ENCODE results near the gene SHH. TPM values are rescaled to one million over a fixed set of nuclear protein-coding genes. Genes with fewer than 3 reads are reported as not detected.

The SHH gene
- total and polyA plus RNA-seq, 2 donors (not counting 3 experiments of a cell fraction or from before 2014, with no cell fraction given) = not detected

DNA sequence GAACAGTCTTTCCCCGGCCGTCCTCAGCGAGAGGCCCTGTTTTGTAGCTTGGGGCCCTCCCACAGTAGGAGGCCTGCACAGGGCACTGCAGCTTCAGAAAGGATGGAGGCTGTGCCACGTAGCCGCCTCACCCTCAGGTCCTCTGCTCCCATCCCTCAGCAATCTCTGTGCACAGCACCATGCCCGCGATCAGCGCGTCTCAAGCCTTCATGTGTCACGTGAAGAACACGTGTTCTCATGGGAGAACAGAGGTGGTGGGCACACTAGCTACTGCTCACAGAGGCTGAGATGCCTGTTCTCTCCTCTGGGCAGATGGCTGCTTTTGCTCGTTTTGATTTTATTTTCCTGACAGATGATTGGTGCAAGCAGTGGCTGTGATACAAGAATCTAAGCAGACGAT is 8.5 kb upstream of the SHH start:
- POLR2A ChIA-PET = no interaction called here

More for the DNA sequence above, 8.5 kb upstream of the SHH start:
- intact Hi-C loops (cut with micrococcal nuclease) (no loop called here), dilution Hi-C loops (cut with MboI; ENCODE audit: extremely low pct_ligation_motif_present, low sequenced_read_pairs) (no loop called here)
- Histone ChIP-seq H3K4me3 (replicated peaks in 1 of 3; ENCODE audit: insufficient read depth in 1 of 3, low read depth in 1 of 3, low read length in 3 of 3) (no peak overlapping the region), H3K9me3 (replicated peaks; ENCODE audit: control insufficient read depth, insufficient read depth, low read length) (no peaks in the 10 kb centered on the region), H3K9ac (replicated peaks; ENCODE audit: extremely low read depth, insufficient read depth, low read length) (no peak overlapping the region), H3K4me1 (ENCODE audit: control insufficient read depth, extremely low read depth, insufficient read depth, low read length) (no peaks in the 10 kb centered on the region), H3K9me1 (replicated peaks; ENCODE audit: control insufficient read depth, extremely low read depth, insufficient read depth, low read length) (no peaks in the 10 kb centered on the region), H3K36me3 (ENCODE audit: control insufficient read depth in 2 of 2, extremely low read depth in 1 of 2, insufficient read depth in 2 of 2, low read length in 2 of 2) (no peaks in the 10 kb centered on the region), H3K4me2 (ENCODE audit: insufficient read depth, low read length) (no peak overlapping the region), H2AFZ (ENCODE audit: low read depth, low read length) (no peak overlapping the region), H3K27me3 (ENCODE audit: control insufficient read depth in 2 of 2, insufficient read depth in 2 of 2, low read length in 2 of 2) (peaks cover 0 to 2% of the 10 kb centered on the region in 2 experiments), H3K79me2 (ENCODE audit: control insufficient read depth, insufficient read depth, low read length) (no peaks in the 10 kb centered on the region), H3K27ac (ENCODE audit: insufficient read depth, low read depth, low read length) (no peak overlapping the region), H4K20me1 (replicated peaks; ENCODE audit: control insufficient read depth, extremely low read depth, insufficient read depth, low read length) (no peaks in the 10 kb centered on the region)
- DNase-seq (ENCODE audit: low read depth, low spot score) (no peak), FAIRE-seq (no peak)
- TF ChIP-seq FOS (IDR thresholded peaks at IDR 0.05; ENCODE audit: borderline replicate concordance, insufficient read depth, low read length) (no peak), CTCF (IDR thresholded peaks at IDR 0.05; ENCODE audit: extremely low read depth in 1 of 2, insufficient read depth in 1 of 2, low read depth in 1 of 2, low read length in 2 of 2) (no peak), JUN (IDR thresholded peaks at IDR 0.05; ENCODE audit: borderline replicate concordance, insufficient read depth, insufficient read length, low read depth) (no peak), POLR2A (IDR thresholded peaks at IDR 0.05; ENCODE audit: low read depth, low read length) (no peak), MYC (IDR thresholded peaks at IDR 0.05; ENCODE audit: low read depth, low read length) (no peak), POLR2AphosphoS5 (IDR thresholded peaks at IDR 0.05; ENCODE audit: insufficient read depth, low read depth, low read length) (no peak), GATA2 (IDR thresholded peaks at IDR 0.05; ENCODE audit: insufficient read depth, insufficient read length, low read depth, low read length) (no peak), EZH2 (IDR thresholded peaks at IDR 0.05; ENCODE audit: borderline replicate concordance, low read depth, low read length, severe bottlenecking) (no peak)
- TF ChIP-seq, protein P1, sequence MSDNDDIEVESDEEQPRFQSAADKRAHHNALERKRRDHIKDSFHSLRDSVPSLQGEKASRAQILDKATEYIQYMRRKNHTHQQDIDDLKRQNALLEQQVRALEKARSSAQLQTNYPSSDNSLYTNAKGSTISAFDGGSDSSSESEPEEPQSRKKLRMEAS (IDR thresholded peaks at IDR 0.05; ENCODE audit: insufficient read depth, insufficient read length) = no peak
- no TSS peak for BruUV-seq (replicated peaks)
- CTCF ChIA-PET = no interaction called here
